Endothelial cell of umbilical vein (primary cell): ENCODE data around the gene MYOZ3.

ENCODE experiments used
- FOS ChIP-seq: IDR thresholded peaks from 2 replicates; pipeline ENCODE4 v1.6.1; 2011; ENCODE audit warnings: mild to moderate bottlenecking, low read length, moderate library complexity, borderline replicate concordance; ENCODE audit not compliant: insufficient read depth
- GATA2 ChIP-seq: IDR thresholded peaks from 2 replicates; pipeline ENCODE4 v1.7.0; 2011; ENCODE audit warnings: low read depth, mild to moderate bottlenecking, moderate library complexity, mixed read lengths, low read length; ENCODE audit not compliant: insufficient read length, insufficient read depth
- POLR2A ChIP-seq: IDR thresholded peaks from 2 replicates; pipeline ENCODE4 v1.6.1; 2012; ENCODE audit warnings: low read depth, mild to moderate bottlenecking, control low read depth, low read length
- TF ChIP-seq, protein P1 (sequence below), 2 donors: IDR thresholded peaks; 1 replicate in 1 of 2; 2 replicates in 1 of 2; pipeline ENCODE4 v1.5.1; 2011; ENCODE audit warnings: low read length in 2 of 2, mild to moderate bottlenecking in 2 of 2, moderate library complexity in 2 of 2, control low read depth in 1 of 2, inconsistent platforms in 1 of 2, low read depth in 1 of 2; ENCODE audit not compliant: insufficient read depth in 1 of 2; ENCODE audit errors: extremely low read depth in 1 of 2

DNA sequence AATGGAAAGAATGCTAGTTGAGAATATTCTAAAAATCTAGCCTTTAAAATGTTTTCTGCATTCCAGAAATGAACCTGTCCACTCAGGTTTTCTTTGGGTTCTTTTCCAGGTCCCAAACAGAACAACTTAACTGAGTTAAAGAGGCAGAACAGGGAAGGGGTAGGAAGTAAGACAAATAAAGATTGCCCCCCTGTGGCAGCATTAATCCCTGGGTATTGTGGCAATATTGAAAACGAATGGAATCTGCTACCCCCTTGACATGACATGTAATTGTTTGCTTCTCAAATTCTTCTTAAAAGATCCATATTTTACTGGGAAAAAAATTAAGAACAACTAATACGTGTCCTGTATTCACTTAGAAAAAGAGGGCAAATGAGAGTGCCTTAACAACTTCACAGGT, 49.1 kb downstream of the MYOZ3 start:
- no peak for TF ChIP-seq FOS
- TF ChIP-seq, protein P1, sequence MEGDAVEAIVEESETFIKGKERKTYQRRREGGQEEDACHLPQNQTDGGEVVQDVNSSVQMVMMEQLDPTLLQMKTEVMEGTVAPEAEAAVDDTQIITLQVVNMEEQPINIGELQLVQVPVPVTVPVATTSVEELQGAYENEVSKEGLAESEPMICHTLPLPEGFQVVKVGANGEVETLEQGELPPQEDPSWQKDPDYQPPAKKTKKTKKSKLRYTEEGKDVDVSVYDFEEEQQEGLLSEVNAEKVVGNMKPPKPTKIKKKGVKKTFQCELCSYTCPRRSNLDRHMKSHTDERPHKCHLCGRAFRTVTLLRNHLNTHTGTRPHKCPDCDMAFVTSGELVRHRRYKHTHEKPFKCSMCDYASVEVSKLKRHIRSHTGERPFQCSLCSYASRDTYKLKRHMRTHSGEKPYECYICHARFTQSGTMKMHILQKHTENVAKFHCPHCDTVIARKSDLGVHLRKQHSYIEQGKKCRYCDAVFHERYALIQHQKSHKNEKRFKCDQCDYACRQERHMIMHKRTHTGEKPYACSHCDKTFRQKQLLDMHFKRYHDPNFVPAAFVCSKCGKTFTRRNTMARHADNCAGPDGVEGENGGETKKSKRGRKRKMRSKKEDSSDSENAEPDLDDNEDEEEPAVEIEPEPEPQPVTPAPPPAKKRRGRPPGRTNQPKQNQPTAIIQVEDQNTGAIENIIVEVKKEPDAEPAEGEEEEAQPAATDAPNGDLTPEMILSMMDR (IDR thresholded peaks at IDR 0.05; ENCODE audit: extremely low read depth in 1 of 2, insufficient read depth in 1 of 2, low read depth in 1 of 2, low read length in 2 of 2) = peak; percentile 10 to 29
- no peak for TF ChIP-seq GATA2
- no peak for TF ChIP-seq POLR2A
